ENCODE measurements around the gene PPP2R2C. TPM values are rescaled to one million over a fixed set of nuclear protein-coding genes. Genes with fewer than 3 reads are reported as not detected.

The PPP2R2C gene
- total RNA-seq, 1 experiment from 2014 or later: 14.9 TPM

GRCh38 chr4:6426571-6427438 lies 45.6 kb downstream of the PPP2R2C start:
- DNase-seq (ENCODE audit: extremely low read depth, low read depth): no peak

GRCh38 chr4:6425911-6426310 lies 46.5 kb downstream of the PPP2R2C start:
- no peak for DNase-seq (ENCODE audit: extremely low read depth, low read depth)

GRCh38 chr4:6425336-6425735 lies 47.1 kb downstream of the PPP2R2C start:
- DNase-seq (ENCODE audit: extremely low read depth, low read depth): no peak

- no peak for DNase-seq (ENCODE audit: extremely low read depth, low read depth)
These were observed 48.0 kb downstream of the PPP2R2C start for GRCh38 chr4:6424425-6424824.

- no peak for DNase-seq (ENCODE audit: extremely low read depth, low read depth)
These were observed 48.8 kb downstream of the PPP2R2C start for GRCh38 chr4:6423575-6423974.

- no peak for DNase-seq (ENCODE audit: extremely low read depth, low read depth)
These were observed 49.5 kb downstream of the PPP2R2C start for GRCh38 chr4:6422866-6423265.

- no peak for DNase-seq (ENCODE audit: extremely low read depth, low read depth)
These were observed 50.3 kb downstream of the PPP2R2C start for GRCh38 chr4:6422105-6422504.

- DNase-seq (ENCODE audit: extremely low read depth, low read depth): no peak
These were observed 51.0 kb downstream of the PPP2R2C start for GRCh38 chr4:6421397-6421796.

GRCh38 chr4:6420972-6421371 lies 51.4 kb downstream of the PPP2R2C start:
- no peak for DNase-seq (ENCODE audit: extremely low read depth, low read depth)

- DNase-seq (ENCODE audit: extremely low read depth, low read depth): no peak
These were observed 52.4 kb downstream of the PPP2R2C start for GRCh38 chr4:6420036-6420435.

GRCh38 chr4:6419452-6420028 lies 52.9 kb downstream of the PPP2R2C start:
- no peak for DNase-seq (ENCODE audit: extremely low read depth, low read depth)

GRCh38 chr4:6418193-6418755 lies 54.1 kb downstream of the PPP2R2C start:
- DNase-seq (ENCODE audit: extremely low read depth, low read depth): no peak

GRCh38 chr4:6417516-6418050 lies 54.8 kb downstream of the PPP2R2C start:
- no peak for DNase-seq (ENCODE audit: extremely low read depth, low read depth)

- no peak for DNase-seq (ENCODE audit: extremely low read depth, low read depth)
These were observed 55.7 kb downstream of the PPP2R2C start for GRCh38 chr4:6416518-6417286.

- DNase-seq (ENCODE audit: extremely low read depth, low read depth): no peak
These were observed 57.2 kb downstream of the PPP2R2C start for GRCh38 chr4:6415031-6415705.

GRCh38 chr4:6414578-6414977 lies 57.8 kb downstream of the PPP2R2C start:
- no peak for DNase-seq (ENCODE audit: extremely low read depth, low read depth)

GRCh38 chr4:6410664-6411063 lies 61.8 kb downstream of the PPP2R2C start:
- no peak for DNase-seq (ENCODE audit: extremely low read depth, low read depth)

- no peak for DNase-seq (ENCODE audit: extremely low read depth, low read depth)
These were observed 62.3 kb downstream of the PPP2R2C start for GRCh38 chr4:6410068-6410467.

- no peak for DNase-seq (ENCODE audit: extremely low read depth, low read depth)
These were observed 63.0 kb downstream of the PPP2R2C start for GRCh38 chr4:6409381-6409780.

- no peak for DNase-seq (ENCODE audit: extremely low read depth, low read depth)
These were observed 64.2 kb downstream of the PPP2R2C start for GRCh38 chr4:6408263-6408662.

GRCh38 chr4:6405397-6405706 lies 67.1 kb downstream of the PPP2R2C start:
- DNase-seq (ENCODE audit: extremely low read depth, low read depth): no peak
